Measurements from ENCODE around the gene CES1. TPM values are rescaled to one million over a fixed set of nuclear protein-coding genes. Genes with fewer than 3 reads are reported as not detected.
"Not testable (repeated sequence)": the region's sequence is repeated elsewhere in the genome, so short reads cannot be mapped to it uniquely, and the experiment has no call there.

CES1 gene
- total and polyA plus RNA-seq, 2 experiments from 2014 or later: not detected

DNA sequence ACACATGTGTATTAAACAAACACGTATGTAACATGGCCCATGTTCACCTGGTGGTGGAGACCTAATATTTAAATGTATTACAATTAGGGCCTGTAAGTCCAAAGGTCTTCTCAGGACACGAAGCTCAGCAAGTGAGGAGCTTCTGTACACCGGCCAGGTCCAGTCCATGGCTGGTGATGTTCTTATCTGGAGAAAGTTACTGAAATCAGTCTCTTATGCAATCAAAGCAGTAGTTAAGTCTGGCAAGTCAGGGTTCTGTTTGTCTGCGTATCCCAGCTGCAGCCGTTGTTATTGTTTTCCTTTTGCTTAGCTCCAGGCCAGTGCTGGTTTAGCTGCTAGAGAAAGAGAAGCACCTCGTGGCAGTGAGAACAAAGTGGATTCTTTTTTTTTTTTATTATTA lies 41.4 kb downstream of the CES1 start:
- not testable (repeated sequence) for H3K27me3 ChIP-seq; H3K4me1 ChIP-seq (ENCODE audit: low read depth); H3K36me3 ChIP-seq; H3K4me3 ChIP-seq; H3K27ac ChIP-seq; H3K9me3 ChIP-seq (ENCODE audit: low read depth); DNase-seq (ENCODE audit: low read depth in 1 of 2, low spot score in 1 of 2)

- not testable (repeated sequence) for H3K36me3 ChIP-seq; H3K9me3 ChIP-seq (ENCODE audit: low read depth); H3K27ac ChIP-seq; H3K27me3 ChIP-seq; H3K4me1 ChIP-seq (ENCODE audit: low read depth); DNase-seq (ENCODE audit: low read depth in 1 of 2, low spot score in 1 of 2); H3K4me3 ChIP-seq
Measured at GRCh38 chr16:55790240-55790639, 42.7 kb downstream of the CES1 start.

DNA sequence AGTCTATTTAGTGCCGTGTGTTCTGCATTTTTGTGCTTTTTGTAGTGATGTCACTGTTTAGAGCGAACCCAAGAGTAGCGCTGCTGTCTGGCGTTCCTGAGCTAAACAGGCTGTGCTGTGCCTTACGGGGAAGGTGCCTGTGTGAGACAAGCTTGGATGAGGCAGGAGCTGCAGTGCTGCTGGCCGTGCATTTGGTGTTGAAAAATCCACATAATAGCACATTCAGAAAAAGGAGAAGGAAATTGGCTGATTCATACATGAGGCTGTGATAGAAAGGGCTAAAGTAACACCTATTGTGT lies 50.2 kb downstream of the CES1 start:
- H3K36me3 ChIP-seq; H3K4me1 ChIP-seq (ENCODE audit: low read depth): not testable (repeated sequence)

DNA sequence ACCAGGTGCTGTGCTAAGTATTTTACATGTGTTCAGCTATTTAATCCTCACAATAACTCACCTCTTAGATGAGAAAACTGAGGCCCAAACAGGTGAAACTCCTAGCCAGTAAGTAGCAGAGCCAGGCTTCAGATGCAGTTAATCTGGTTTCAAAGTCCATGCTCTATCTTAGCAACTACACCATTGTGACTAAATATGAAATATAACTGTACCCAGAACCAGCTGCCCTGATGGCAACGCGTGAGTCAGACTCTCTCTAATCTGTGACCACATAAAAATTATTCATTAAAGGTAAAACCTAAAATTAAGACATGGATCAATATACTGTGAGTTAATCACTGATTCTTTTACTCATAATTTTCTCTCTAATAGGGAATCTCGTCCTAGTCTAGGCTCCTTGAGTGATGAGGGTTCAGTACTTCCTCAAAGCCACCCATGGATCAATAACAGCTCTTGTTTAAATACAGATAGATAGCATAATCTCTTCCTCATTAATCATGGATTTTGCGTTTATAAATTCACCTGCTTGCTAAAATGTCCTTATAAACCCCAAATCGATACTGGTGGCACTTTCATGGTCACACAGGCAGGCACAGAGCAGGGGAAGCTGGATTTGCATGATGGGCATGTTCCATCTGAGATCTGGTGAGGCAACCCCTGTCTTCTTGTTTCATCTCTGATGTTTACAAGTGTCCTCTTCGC lies 50.7 kb downstream of the CES1 start:
- H3K4me1 ChIP-seq (ENCODE audit: low read depth); H3K27ac ChIP-seq; DNase-seq (ENCODE audit: low read depth in 1 of 2, low spot score in 1 of 2); H3K4me3 ChIP-seq; H3K36me3 ChIP-seq; H3K9me3 ChIP-seq (ENCODE audit: low read depth); H3K27me3 ChIP-seq: not testable (repeated sequence)

More for the DNA sequence above, 50.2 kb downstream of the CES1 start:
- H3K27ac ChIP-seq; H3K27me3 ChIP-seq; H3K9me3 ChIP-seq (ENCODE audit: low read depth); DNase-seq (ENCODE audit: low read depth in 1 of 2, low spot score in 1 of 2); H3K4me3 ChIP-seq: not testable (repeated sequence)

DNA sequence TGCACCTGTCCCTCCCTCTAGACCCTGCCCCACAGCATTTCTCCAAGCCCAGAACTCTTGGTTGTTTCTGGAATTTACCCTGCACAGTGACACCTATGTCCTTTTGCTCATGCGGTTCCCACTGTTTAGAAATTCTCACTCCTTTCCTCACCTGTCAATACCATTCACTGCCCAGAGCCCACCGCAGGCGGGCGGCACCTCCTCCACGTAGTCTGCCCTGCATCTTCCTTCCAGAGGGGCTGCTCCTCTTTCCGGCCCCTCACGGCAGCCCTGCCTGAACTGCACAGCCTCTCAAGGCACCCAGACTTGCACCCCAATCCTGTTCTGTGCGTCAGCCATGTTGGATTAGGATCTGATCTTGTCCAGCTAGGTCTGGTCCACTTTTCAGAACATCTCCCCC lies 51.4 kb downstream of the CES1 start:
- not testable (repeated sequence) for H3K27ac ChIP-seq; H3K36me3 ChIP-seq; H3K9me3 ChIP-seq (ENCODE audit: low read depth); H3K4me1 ChIP-seq (ENCODE audit: low read depth); H3K4me3 ChIP-seq; H3K27me3 ChIP-seq; DNase-seq (ENCODE audit: low read depth in 1 of 2, low spot score in 1 of 2)

DNA sequence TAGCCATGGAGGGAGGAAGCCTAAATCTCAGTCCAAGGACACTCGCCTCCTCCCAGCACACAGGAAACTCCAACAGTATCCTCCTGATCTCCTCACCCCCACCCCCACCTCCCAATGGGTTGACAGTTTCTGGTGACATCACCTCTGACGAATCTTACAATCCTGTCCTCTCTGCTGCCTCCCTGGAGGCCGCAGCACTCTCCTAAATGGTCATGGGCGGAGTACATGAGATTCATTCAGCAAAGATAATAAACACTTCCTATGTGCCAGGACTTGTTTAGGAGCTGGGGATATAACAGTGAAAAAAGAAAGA lies 52.8 kb downstream of the CES1 start:
- DNase-seq (ENCODE audit: low read depth in 1 of 2, low spot score in 1 of 2); H3K27ac ChIP-seq; H3K4me3 ChIP-seq; H3K4me1 ChIP-seq (ENCODE audit: low read depth); H3K27me3 ChIP-seq; H3K9me3 ChIP-seq (ENCODE audit: low read depth); H3K36me3 ChIP-seq: not testable (repeated sequence)

GRCh38 chr16:55779402-55780094 lies 53.3 kb downstream of the CES1 start:
- no peaks in the 10 kb centered on the region for H3K9me3 ChIP-seq (ENCODE audit: low read depth)
- no peaks in the 10 kb centered on the region for H3K27me3 ChIP-seq
- no peak overlapping the region for H3K4me3 ChIP-seq
- no peaks in the 10 kb centered on the region for H3K36me3 ChIP-seq
- TF ChIP-seq CTCF (IDR thresholded peaks at IDR 0.05; ENCODE audit: low read depth, low read length): no peak
- H3K4me1 ChIP-seq (ENCODE audit: low read depth): no peaks in the 10 kb centered on the region
- no peak overlapping the region for H3K27ac ChIP-seq
- DNase-seq (ENCODE audit: low read depth in 1 of 2, low spot score in 1 of 2): no peak

DNA sequence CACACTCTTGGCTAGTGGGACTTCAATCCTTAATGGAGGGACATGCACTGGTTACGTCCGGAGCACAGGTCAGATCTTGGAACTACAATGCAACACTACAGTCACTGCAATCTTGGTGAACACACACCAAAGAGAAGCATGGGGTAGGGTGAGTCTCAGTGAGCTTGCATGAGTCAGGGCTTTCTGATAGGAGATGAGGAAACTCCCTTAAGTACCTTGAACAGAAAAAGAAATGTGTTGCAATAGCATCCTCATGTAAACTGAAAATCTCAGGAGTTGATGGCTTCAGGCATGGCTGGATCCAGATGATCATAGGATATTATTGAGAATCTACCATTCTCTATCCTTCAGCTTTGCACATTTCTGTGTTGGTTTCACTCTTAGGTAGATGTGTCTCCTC lies 54.1 kb downstream of the CES1 start:
- H3K36me3 ChIP-seq: no peaks in the 10 kb centered on the region
- H3K27ac ChIP-seq: no peak overlapping the region
- H3K4me1 ChIP-seq (ENCODE audit: low read depth): no peaks in the 10 kb centered on the region
- no peak for TF ChIP-seq CTCF (IDR thresholded peaks at IDR 0.05; ENCODE audit: low read depth, low read length)
- no peak overlapping the region for H3K4me3 ChIP-seq
- DNase-seq (ENCODE audit: low read depth in 1 of 2, low spot score in 1 of 2): no peak
- H3K9me3 ChIP-seq (ENCODE audit: low read depth): no peaks in the 10 kb centered on the region
- no peaks in the 10 kb centered on the region for H3K27me3 ChIP-seq

DNA sequence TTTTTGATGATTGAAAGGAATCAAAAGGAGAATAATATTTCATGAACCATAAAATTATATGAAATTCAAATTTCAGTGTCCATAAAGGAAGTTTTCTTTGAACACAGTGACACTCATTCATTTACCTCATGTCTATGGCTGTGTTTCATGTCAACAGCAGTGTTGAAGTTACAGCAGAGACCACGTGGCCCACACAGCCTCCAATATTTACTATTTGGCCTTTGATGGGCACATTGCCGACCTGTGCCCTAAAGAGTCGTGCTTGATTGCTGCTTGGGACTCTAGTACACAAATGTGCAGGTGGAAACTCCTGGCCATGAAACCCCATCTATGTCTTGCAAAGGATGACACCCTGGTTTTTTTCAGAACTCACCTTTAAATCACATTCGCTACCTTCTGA lies 57.0 kb downstream of the CES1 start:
- Histone ChIP-seq H3K27me3 (no peaks in the 10 kb centered on the region), H3K27ac (no peak overlapping the region), H3K36me3 (no peaks in the 10 kb centered on the region), H3K4me1 (ENCODE audit: low read depth) (no peaks in the 10 kb centered on the region), H3K9me3 (ENCODE audit: low read depth) (no peaks in the 10 kb centered on the region), H3K4me3 (no peak overlapping the region)
- no peak for TF ChIP-seq CTCF (IDR thresholded peaks at IDR 0.05; ENCODE audit: low read depth, low read length)
- no peak for DNase-seq (ENCODE audit: low read depth in 1 of 2, low spot score in 1 of 2)
